GM18505 (cell line): ENCODE data around the gene RPS27.

Experiments used
- ATAC-seq: cut with Tn5 transposase; IDR thresholded peaks from one replicate; pipeline ENCODE4 v1.9.1; 2021; ENCODE audit not compliant: unreplicated experiment
- POLR2A ChIP-seq: IDR thresholded peaks from 4 replicates; pipeline ENCODE4 v1.6.1; 2011; ENCODE audit warnings: borderline replicate concordance; ENCODE audit not compliant: insufficient read depth, insufficient read length; ENCODE audit errors: extremely low read depth

Gene RPS27

DNA sequence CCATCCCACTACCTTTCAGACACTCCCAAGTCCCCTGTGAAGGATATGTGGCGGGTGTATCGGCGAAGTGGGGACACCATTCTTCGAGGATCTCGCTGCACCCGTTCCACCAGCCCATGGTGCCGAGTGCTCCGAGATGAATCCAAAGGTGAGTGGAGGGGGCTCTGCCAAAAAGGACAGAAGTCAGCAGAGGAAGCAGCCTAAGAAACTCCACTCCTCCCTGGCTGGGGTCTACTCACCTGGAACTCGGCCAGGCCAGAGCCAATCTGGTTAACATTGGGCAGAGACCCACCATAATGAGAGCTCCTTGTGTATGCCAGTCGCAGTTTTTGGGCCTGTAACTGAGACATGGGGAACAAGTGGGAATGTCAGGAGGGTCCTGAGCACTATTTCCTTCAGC is 35.7 kb upstream of the RPS27 start:
- no peak for ATAC-seq
- TF ChIP-seq POLR2A = no peak

DNA sequence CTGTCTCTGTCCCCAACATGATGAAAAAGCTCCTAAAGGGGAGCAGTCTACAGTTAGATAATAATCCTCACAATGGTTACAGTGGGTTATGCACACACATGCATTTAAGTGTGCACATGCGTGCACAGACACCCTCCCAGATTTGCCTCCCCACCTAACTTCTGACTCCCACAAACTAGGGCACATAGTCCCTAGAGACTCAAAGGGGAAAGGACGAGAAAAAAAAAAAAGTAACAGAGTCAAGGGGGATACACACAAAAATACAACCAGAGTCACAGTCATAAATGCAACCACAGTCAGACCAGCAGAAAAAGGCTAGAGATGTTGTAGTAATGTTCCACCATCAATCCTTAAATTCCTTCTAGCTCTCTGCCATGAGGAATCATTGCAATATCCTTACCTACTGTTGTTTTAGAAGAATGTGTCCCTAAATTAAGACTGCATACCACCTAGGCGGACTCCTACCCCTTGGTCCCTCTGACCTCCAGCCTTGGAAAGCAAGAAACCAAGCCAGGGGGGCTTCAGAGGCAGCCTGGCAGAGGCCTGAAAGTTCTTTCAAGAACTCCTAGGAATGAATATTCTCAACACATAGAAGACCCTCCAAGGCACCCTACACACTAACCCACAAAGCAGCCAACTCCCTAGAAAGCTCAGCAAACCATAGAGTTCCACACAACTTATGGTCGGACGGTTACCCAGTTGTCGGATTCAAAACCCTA is 33.4 kb upstream of the RPS27 start:
- no peak for ATAC-seq
- no peak for TF ChIP-seq POLR2A

DNA sequence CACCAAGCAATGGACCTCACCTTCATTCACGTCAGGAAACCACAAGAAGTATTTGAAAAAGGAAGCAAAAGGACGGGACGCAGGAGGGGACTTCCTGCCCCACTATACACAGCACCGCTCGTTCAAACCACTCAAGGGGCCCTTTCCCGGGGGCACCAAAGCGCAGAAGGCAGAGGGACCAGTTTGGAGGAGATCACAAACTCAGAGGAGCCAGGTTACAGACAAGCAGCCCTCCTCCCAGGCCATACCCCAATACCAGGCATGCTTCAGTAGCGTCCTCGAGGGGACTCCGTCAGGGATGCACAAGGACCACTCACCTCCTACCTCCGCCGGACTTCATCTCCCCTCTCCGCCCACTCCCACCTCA is 32.8 kb upstream of the RPS27 start:
- peak; percentile 70 for TF ChIP-seq POLR2A
- peak; percentile 6 for ATAC-seq

DNA sequence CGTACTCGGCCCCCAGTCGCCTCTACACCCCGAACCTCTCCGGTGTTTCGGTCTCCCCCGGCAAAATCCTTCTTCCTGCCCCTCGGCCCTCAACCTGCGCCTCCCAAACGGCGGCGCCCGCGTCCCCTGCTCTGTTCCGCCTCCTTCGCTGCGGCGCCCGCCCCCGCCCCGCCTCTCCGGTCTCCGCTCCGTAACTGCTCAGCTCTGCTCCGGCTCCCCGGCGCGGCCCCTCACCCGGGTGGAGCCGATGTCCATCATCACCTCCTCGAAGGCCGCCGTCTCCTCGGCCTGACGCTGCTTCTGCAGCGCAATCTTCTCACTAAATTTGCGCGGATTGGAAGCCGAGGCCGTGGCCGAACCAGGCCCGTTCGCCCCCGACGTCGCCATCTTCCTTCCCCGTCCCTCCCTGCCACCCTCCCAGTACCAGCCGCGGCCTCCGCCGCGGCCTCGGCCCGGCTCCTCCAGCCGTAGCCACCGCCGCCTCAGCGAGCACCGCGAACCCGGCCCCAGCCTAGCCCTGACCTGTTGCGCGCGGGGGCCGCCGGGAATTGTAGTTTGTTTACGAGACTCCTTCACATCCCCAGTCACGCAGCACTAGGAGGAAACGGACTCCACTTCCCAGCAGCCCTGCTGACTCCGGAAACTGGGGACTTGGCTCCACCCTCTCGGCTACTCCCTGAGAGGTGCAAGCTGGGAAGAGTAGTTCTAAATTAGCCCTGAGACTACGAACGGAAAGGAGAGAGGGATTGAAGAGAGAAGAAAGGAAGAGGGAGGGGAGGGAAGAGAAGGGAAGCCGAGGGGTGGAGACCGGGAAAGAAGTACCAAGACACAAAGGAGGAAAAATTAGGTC is 32.2 kb upstream of the RPS27 start, which contains the start of gene CRTC2:
CRTC2 (minus strand) TSS at position 502 of the 850 bp plus-strand sequence; CDS start at position 387, 115 bp downstream.
- peak; percentile 59 for ATAC-seq
- TF ChIP-seq POLR2A = peak; percentile 56

DNA sequence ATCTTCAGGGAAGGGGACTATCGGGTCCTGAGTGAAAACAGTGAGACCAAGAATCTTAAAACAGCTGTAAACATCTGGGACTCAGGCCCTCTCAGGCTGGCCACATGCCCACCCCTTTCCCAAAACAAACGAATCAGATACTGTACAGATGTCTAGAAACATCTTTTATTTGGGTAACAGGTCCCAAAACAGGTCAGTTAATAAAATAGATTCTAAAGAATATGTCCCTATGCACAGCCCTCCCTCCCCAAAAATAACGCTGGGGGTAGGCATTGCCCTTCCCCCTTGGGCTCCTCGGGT is 31.7 kb upstream of the RPS27 start:
- no peak for TF ChIP-seq POLR2A
- no peak for ATAC-seq

DNA sequence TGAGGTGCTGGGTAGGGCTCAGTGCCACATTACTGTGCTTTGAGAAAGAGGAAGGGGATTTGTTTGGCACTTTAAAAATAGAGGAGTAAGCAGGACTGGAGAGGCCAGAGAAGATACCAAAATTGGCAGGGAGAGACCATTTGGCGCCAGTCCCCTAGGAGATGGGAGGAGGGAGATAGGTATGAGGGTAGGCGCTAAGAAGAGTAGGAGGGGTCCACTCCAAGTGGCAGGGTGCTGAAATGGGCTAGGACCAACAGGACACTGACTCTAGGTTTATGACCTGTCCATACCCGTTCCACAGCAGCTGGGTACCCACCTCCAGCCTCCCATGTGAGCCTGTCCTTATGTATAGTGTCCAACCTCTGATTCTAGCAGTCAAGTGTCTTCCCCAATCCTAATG is 31.1 kb upstream of the RPS27 start:
- TF ChIP-seq POLR2A = no peak
- no peak for ATAC-seq

DNA sequence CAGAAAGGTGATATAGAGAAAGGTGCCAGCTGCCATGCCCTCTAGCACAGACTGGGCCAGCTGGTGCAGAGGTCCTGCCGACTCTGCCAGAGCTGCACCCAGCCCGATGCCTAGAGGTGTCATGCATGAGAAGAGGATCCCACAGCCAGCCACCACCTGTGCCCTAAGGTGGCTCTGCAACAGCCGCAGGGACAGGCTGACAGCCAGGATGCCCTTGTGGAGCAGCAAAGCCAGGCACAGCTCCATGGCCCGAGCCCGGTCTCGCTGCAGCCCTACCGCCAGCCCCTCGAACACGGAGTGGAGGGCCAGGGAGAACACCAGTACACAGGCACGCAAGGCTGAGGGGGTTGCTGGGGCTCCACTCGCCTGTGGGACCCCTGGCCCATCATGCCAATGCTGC is 30.4 kb upstream of the RPS27 start:
- no peak for ATAC-seq
- no peak for TF ChIP-seq POLR2A

DNA sequence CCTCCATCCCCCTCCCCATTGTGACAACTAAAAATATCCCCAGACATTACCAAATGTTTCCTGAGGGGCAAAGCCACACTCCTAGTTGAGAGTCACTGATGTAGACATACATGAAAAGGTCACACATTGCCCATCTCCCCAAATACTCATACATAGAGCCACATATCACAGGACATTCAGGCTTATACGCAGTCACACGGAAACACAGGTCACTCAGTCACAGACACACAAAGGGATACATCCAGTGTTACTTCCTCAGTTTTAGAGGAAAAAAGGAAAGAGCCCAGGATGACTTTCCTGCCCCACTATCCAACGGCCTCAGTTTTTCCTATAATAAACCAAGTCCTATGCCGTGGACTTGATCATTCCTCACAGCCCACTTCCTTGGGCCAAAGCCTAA is 29.1 kb upstream of the RPS27 start:
- TF ChIP-seq POLR2A = no peak
- no peak for ATAC-seq

DNA sequence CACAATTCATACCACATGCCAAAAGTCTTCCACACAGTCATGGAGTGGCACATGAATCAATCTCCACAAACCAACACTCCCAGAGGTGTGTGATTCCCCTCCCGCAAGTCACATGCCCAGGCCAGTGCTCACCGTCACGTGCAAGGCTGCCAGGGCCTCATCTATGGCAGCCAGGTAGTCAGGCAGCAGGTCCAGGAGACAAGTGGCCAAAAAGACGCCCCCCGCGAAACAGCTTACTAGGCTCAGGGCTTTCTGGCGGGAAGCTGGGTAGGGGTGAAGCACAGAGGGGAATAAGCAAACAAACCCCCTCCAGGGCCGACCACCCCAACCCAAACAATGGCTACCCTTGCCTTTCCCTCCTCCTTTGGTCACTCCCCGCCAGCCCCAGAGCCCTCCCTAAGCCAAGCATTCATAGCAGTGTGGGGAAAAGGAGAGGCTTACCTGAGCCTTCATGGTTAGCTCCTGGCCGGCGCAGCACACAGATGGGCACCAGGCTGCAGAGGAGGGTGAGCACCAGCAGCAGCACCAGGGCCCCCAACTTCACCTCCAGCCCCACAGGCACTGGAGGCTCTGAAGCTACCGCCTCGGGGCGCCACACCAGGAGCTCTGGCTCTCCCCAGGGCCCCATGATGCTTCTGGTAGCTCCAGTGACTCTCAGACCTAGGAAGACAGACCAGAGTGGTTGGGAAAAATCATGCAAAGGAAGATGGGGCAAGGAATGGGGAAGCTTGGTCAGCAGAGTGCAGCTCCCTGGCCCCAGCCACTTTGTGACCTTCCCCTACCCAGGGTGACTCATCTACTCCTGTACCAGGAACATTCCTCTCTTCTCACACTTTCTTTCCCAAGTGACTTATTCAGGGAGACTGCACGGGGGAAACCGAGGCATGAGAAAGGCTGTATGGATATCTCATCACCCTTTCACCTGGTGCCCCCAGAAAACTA is 28.2 kb upstream of the RPS27 start:
- ATAC-seq = no peak
- peak; percentile 25 for TF ChIP-seq POLR2A

DNA sequence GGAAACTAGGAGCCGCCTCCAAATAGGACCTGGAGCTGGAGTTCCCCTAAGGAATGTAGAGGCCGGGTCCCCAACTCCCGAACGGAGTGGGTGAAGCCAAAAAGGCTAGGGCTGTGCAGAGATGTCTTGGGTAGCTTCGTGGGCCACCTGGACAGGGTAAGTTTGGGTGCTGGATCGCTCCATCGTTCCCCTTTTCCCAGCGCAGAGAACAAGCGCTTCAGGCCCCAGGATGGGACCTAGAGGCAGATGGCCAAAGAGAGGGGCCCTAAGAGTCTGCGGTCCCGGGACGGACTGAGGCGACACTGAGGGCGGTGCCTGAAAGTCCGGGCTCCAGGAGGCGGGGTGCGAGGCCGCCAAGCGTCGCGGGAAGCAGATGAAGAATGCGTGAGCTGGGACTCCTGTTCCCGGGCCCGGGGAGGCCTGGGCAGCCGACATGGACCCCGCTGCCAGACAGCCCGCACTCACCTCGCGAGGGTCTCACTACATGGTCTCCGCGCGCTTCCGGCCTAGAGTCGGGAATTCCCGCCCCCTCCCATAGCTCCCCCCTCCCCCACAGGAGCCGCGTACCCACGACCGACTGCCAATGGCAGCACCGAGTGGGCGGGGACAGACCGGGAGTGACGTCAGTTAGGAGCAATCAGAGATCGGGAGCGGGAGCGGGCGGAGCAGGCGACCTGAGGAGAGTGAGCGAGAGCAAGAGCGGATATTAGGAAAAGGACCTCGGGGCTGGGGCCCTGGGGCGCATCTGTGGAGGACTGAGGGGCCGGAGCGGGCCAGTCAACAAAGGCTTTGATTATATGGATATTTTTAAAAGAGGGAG is 27.3 kb upstream of the RPS27 start, which contains the start of gene SLC39A1:
SLC39A1 (minus strand) TSS at position 508 of the 820 bp plus-strand sequence. CDS start 822 bp downstream, outside the sequence.
- TF ChIP-seq POLR2A = peak; percentile 73
- peak; percentile 43 for ATAC-seq

DNA sequence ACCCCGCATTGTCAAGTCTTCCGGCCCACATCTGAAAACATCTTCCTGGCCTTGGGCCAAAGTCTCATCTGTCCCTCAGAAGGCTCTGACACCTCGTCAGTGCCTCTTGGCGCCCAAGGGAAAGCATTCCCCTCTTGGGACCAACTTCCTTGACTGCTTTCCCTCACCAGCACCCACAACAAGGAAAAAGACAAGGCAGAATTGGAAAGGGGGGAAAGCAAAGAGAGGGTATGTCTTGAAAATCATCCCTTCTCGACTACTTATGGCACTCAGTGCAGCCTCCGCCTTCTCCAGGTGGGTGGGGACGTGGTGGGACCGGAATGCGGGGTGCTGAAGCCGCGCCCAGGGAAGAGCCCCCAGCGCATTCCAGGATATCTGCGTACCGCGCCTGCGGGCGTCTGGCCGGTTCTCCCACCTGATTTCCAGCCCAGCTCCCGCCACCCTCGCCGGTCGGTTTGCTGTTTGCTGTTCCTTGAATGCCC is 26.7 kb upstream of the RPS27 start:
- TF ChIP-seq POLR2A = peak; percentile 6
- ATAC-seq = no peak
